GM21786 (cell line): Measurements from ENCODE around the gene NFATC3.

ENCODE experiments used
- ATAC-seq: cut with Tn5 transposase; IDR thresholded peaks from one replicate; pipeline ENCODE4 v1.9.1; 2021; ENCODE audit not compliant: unreplicated experiment

The NFATC3 gene

DNA sequence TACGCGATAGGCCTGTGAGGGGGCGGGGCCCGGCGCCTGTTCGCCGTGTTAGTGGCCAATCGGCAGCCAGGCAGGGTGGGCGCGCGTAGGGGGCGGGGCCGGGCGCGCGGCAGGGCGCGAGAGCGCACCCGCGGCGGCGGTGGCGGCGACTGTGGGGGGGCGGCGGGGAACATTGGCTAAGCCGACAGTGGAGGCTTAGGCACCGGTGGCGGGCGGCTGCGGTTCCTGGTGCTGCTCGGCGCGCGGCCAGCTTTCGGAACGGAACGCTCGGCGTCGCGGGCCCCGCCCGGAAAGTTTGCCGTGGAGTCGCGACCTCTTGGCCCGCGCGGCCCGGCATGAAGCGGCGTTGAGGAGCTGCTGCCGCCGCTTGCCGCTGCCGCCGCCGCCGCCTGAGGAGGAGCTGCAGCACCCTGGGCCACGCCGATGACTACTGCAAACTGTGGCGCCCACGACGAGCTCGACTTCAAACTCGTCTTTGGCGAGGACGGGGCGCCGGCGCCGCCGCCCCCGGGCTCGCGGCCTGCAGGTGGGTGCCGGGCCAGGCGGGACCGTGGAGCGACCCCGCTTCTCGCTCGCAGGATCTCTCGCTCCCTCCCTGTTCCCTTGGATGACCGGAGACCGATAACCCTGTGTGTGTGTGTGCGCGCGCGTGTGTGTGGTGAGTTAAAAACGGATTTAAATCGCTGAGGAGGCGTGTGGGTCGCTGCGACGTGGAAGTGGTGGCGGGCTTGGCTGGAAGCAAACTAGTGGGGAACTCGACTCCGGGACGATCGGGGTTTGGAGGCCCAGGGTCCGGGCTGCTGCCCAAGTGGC lies at the start of gene NFATC3:
Gene NFATC3 (plus strand): TSS at position 112 of the 813 bp plus-strand sequence. CDS start 312 bp downstream, at position 424.
- ATAC-seq = peak; percentile 40

DNA sequence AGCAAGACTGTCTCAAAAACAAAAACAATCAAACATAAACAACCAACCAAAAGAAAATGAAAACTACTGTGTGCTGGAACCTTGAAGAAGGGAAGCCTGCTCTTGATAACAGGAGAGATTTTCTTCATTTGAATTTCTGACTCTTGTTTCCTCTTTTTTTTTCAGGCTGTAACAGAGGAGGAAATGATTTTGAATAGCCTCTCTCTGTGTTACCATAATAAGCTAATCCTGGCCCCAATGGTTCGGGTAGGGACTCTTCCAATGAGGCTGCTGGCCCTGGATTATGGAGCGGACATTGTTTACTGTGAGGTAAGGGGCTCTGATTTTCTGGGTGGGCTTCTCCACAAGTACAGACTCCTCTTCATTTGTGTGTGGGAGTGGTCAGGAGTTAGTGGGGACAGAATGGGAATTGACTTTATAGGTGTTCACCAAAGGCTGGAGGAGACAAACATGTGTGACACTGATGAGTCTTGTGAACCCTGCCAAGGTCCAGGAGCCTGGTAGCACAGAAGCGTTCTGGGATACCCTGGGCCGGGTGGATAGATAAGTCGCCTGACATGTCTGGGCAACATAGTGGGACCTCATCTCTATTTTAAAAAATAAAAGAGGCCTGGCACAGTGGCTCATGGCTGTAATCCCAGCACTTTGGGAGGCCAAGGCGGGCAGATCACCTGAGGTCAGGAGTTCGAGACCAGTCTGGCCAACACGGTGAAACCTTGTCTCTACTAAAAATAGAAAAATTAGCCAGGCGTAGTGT lies 47.2 kb upstream of the NFATC3 start:
- ATAC-seq = no peak

DNA sequence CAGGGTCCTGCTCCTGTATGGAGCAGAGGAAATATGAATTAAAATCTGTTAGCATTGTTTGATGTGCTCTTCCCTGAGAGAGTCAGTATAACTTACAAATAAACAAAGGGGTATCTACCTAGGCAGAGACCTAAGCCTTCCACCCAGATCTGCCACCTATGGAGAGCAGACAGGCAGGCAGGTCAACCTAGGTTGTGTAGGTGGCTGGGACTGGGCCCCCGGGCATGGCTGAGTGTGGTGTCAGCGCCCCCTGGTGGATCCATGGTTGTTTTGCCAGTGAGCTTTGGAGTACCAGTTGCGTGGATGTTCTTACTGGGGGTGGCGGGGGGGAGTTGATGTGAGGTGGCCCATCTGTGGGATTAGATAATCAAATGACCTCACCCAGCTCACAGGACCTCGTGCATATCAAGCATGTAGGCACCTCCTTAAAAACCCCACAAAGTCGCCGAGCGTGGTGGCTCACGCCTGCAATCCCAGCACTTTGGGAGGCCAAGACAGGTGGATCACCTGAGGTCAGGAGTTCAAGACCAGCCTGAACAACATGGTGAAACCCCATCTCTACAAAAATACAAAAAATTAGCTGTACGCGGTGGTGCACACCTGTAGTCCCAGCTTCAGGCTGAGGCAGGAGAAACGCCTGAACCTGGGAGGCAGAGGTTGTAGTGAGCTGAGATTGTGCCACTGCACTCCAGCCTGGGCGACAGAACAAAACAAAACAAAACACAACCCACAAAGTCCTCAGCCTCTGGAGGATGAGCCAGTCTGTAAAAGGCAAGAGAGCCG lies 44.5 kb upstream of the NFATC3 start:
- ATAC-seq = peak; percentile 76

GRCh38 chr16:68041783-68042182 lies 43.4 kb upstream of the NFATC3 start:
- ATAC-seq = no peak

- ATAC-seq = no peak
Measured at GRCh38 chr16:68046106-68046505, 39.1 kb upstream of the NFATC3 start.

DNA sequence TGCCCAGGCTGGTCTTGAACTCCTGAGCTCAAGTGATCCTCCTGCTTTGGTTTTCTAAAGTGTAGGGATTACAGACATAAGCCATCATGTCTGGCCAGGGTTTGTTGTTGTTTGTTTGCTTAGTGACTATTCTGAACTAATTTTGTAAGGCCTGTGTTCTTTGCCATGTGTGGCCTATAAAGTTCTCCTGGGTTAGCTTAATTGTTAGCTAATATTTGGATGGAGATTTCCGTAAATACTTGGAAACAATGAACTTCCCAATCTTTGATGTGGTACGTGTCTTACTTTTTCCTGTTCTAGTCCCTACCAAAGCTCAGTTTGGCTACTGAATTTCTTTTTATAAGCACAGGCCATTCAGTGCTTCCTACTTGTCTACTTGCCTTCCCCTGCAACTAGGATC lies 37.2 kb upstream of the NFATC3 start:
- ATAC-seq = no peak

- no peak for ATAC-seq
Measured at GRCh38 chr16:68049449-68049848, 35.7 kb upstream of the NFATC3 start.

GRCh38 chr16:68055395-68055794 lies 29.8 kb upstream of the NFATC3 start:
- ATAC-seq = no peak

DNA sequence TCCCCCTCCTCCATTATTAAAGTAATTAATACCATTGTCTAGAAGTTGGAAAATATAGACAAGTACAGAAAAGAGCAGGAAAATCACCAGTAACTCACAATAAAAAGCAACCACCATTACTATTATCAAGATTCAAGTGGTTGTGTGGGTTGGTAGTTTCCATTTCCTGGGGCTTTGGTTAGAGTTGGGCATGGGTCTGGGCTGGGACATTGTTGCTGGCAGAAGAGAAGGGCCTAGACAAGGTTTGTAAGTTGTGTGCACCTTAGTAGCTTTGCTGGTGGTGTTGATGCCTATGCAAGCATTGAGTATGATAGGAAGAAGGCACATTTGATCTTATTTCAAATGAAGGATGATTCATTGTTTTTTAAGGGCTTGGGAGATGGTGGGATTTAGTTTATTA lies 25.4 kb upstream of the NFATC3 start:
- ATAC-seq = no peak

GRCh38 chr16:68061396-68061795 lies 23.8 kb upstream of the NFATC3 start:
- ATAC-seq = no peak

- no peak for ATAC-seq
Measured at GRCh38 chr16:68062910-68063393, 22.2 kb upstream of the NFATC3 start.

- ATAC-seq = no peak
Measured at GRCh38 chr16:68064791-68065365, 20.3 kb upstream of the NFATC3 start.

DNA sequence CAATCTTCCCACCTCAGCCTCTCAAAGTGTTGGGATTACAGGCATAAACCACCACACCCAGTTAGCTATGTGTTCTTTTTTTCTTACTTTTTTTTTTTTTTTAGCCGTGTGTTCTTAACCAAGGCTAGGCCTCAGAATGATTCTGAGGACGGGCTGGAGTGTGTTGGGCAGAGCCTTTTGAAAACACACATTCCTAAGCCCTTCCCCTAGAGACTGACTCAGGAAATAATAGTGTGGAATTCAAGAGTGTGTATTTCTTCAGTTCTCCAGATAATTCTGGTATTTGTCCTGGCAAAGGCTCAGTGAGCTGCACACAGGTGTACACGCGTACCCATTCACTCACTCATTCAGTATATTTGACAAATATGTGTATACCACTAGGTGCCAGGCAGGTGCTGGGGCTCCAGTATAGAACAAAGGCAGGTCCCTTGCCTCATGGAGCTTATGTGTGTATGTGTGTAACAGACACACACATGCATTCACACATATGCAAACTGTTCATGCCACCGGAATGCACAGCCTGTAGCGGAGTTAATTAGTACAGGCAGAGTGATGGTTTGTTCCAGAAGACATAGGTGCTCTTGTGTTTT lies 19.4 kb upstream of the NFATC3 start:
- ATAC-seq = no peak

DNA sequence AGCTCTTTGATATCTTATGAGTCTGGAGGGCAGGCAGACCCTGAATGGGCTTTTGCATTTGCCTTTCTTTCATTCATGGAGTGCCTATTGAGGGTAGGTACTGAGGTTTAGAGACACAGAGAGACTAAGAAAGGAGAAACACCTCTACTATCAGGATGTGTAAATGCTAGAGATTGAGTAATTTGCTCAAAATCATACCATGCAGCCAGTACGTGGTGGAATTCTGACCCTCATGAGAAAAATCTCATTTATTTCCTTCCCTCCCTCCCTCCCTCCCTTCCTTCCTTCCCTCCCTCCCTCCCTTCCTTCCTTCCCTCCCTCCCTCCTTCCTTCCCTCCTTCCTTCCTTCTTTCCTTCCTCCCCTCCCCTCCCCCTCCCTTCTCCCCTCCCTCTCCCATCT lies 18.4 kb upstream of the NFATC3 start:
- no peak for ATAC-seq

- no peak for ATAC-seq
Measured at GRCh38 chr16:68068926-68069325, 16.2 kb upstream of the NFATC3 start.

DNA sequence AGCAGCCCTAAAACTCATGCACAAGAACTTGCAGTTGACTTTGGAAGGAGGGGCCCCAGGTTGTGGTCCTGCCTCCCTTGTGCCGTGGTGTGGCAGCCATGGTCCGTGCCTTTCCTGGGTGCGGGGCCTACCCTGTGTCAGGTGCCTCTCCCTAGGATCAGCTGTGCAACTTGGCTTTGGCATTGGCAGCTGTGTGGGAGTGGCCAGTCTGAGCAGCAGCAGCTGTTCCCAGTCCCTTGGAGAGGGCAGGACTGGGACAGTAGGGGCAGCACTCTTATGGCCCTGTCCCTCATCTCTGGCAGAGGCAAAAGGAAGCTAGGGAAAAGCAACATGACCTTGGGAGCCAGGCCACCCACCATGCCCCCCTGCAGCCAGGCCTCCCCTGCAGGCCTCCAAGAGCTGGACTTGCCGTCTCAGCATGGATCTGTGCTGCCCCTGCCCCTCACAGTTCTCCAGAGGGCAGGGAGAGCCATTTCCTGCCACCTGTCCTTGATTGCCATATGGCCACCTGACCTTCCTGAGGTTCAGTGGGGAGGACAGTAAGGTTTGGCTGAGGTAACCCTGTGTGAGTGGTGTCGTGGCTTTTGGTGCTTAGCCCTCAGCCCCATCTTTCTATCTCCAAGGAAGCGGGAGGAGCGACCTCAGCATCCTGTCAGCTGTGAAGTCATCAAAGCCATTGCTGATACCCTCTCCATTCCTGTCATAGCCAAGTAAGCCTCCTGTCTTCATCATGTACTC lies 15.5 kb upstream of the NFATC3 start:
- ATAC-seq = no peak

- no peak for ATAC-seq
Measured at GRCh38 chr16:68070249-68070730, 14.9 kb upstream of the NFATC3 start.

GRCh38 chr16:68070806-68071517 lies 14.2 kb upstream of the NFATC3 start:
- peak; percentile 35 for ATAC-seq

- no peak for ATAC-seq
Measured at GRCh38 chr16:68071518-68071901, 13.7 kb upstream of the NFATC3 start.
